HEK293 (cell line): ENCODE results near the gene ZNF503.

Source experiments
- FEZF1 ChIP-seq: fragments of 450-650 bp; formaldehyde crosslinking; IDR thresholded peaks from 2 replicates; pipeline ENCODE4 v1.5.1; 2016; ENCODE audit warnings: missing biosample characterization, missing genetic modification characterization
- MZF1 ChIP-seq: fragments of 450-650 bp; formaldehyde crosslinking; IDR thresholded peaks from 2 replicates; pipeline ENCODE4 v1.5.1; 2017; ENCODE audit warnings: missing biosample characterization, missing genetic modification characterization, borderline replicate concordance
- ZBTB21 ChIP-seq: fragments of 450-650 bp; formaldehyde crosslinking; IDR thresholded peaks from 2 replicates; pipeline ENCODE4 v1.5.1; 2017; ENCODE audit warnings: missing biosample characterization, missing genetic modification characterization
- ZFP3 ChIP-seq: fragments of 450-650 bp; formaldehyde crosslinking; IDR thresholded peaks from 2 replicates; pipeline ENCODE4 v1.5.1; 2016; ENCODE audit warnings: low read depth, missing biosample characterization, missing genetic modification characterization
- ZFP69B ChIP-seq: fragments of 450-650 bp; formaldehyde crosslinking; IDR thresholded peaks from 2 replicates; pipeline ENCODE4 v1.5.1; 2016; ENCODE audit warnings: missing biosample characterization, missing genetic modification characterization
- ZNF132 ChIP-seq: fragments of 450-650 bp; formaldehyde crosslinking; IDR thresholded peaks from 2 replicates; pipeline ENCODE4 v1.5.1; 2017; ENCODE audit warnings: missing biosample characterization, missing genetic modification characterization, borderline replicate concordance
- ZNF175 ChIP-seq: fragments of 450-650 bp; formaldehyde crosslinking; IDR thresholded peaks from 2 replicates; pipeline ENCODE4 v1.5.1; 2016; ENCODE audit warnings: missing biosample characterization, missing genetic modification characterization
- ZNF211 ChIP-seq: fragments of 450-650 bp; formaldehyde crosslinking; IDR thresholded peaks from 2 replicates; pipeline ENCODE4 v1.5.1; 2016; ENCODE audit warnings: low read depth, missing biosample characterization, missing genetic modification characterization
- ZNF266 ChIP-seq: fragments of 450-650 bp; formaldehyde crosslinking; IDR thresholded peaks from 2 replicates; pipeline ENCODE4 v1.5.1; 2016; ENCODE audit warnings: missing biosample characterization, missing genetic modification characterization, low read depth
- ZNF311 ChIP-seq: fragments of 450-650 bp; formaldehyde crosslinking; IDR thresholded peaks from 2 replicates; pipeline ENCODE4 v1.5.1; 2017; ENCODE audit warnings: missing biosample characterization, missing genetic modification characterization, borderline replicate concordance
- ZNF341 ChIP-seq: fragments of 450-650 bp; formaldehyde crosslinking; IDR thresholded peaks from 2 replicates; pipeline ENCODE4; 2016; ENCODE audit warnings: low read depth, missing biosample characterization, missing genetic modification characterization
- ZNF585B ChIP-seq: fragments of 450-650 bp; formaldehyde crosslinking; IDR thresholded peaks from 2 replicates; pipeline ENCODE4 v1.5.1; 2016; ENCODE audit warnings: missing biosample characterization, missing genetic modification characterization
- ZNF621 ChIP-seq: fragments of 450-650 bp; formaldehyde crosslinking; IDR thresholded peaks from 2 replicates; pipeline ENCODE4 v1.5.1; 2017; ENCODE audit warnings: missing biosample characterization, missing genetic modification characterization
- ZNF837 ChIP-seq: fragments of 450-650 bp; formaldehyde crosslinking; IDR thresholded peaks from 2 replicates; pipeline ENCODE4 v1.5.1; 2016; ENCODE audit warnings: missing biosample characterization, missing genetic modification characterization
- ZSCAN16 ChIP-seq: fragments of 450-650 bp; formaldehyde crosslinking; IDR thresholded peaks from 2 replicates; pipeline ENCODE4 v1.5.1; 2016; ENCODE audit warnings: missing biosample characterization, missing genetic modification characterization
- TF ChIP-seq, protein P1 (sequence below): fragments of 450-650 bp; formaldehyde crosslinking; IDR thresholded peaks from 2 replicates; pipeline ENCODE4 v1.5.1; 2017; ENCODE audit warnings: missing biosample characterization, missing genetic modification characterization
- TF ChIP-seq, protein P2 (sequence below): fragments of 450-650 bp; formaldehyde crosslinking; IDR thresholded peaks from 2 replicates; pipeline ENCODE4 v1.5.1; 2016; ENCODE audit warnings: missing biosample characterization, missing genetic modification characterization
- TF ChIP-seq, protein P3 (sequence below): fragments of 450-650 bp; formaldehyde crosslinking; IDR thresholded peaks from 2 replicates; pipeline ENCODE4 v1.5.1; 2016; ENCODE audit warnings: missing biosample characterization, missing genetic modification characterization
- TF ChIP-seq, protein P4 (sequence below): fragments of 450-650 bp; formaldehyde crosslinking; IDR thresholded peaks from 2 replicates; pipeline ENCODE4 v1.5.1; 2016; ENCODE audit warnings: missing biosample characterization, missing genetic modification characterization
- TF ChIP-seq, protein P5 (sequence below): fragments of 450-650 bp; formaldehyde crosslinking; IDR thresholded peaks from 2 replicates; pipeline ENCODE4 v1.5.1; 2016; ENCODE audit warnings: missing biosample characterization, missing genetic modification characterization
- TF ChIP-seq, protein P6 (sequence below): fragments of 450-650 bp; formaldehyde crosslinking; conservative IDR thresholded peaks from 2 replicates; pipeline ENCODE4 v1.5.1; 2016; ENCODE audit warnings: low read depth, missing biosample characterization, missing genetic modification characterization
- TF ChIP-seq, protein P7 (sequence below): fragments of 450-650 bp; formaldehyde crosslinking; IDR thresholded peaks from 2 replicates; pipeline ENCODE4 v1.5.1; 2016; ENCODE audit warnings: missing biosample characterization, missing genetic modification characterization

ZNF503 gene

DNA sequence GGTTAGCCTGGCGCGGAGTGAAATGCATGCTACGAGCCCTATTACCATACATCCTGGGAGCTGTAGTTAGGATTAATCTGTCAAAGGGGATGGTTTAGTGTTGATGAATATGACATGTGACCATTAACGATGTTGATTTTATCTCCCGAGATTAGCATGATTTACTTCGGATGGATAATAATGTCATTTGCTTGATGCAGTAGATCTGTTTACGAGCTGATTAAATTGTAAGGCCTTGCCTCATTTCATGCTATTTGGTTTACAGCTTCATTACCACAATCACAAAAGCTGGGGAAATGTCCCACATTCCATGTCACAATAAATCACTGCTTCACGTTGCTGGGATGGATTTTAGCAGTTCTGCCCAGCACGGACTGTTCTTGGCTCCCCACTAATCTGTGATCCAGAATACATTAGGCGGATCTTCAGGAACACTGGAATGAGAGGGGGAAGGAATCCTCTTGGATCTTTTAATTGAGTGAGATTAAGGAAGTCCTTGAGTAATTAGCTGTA is 22.3 kb downstream of the ZNF503 start (continued):
- peak; percentile 94 for TF ChIP-seq MZF1 (tag by site-specific recombination)
- peak; percentile 65 for TF ChIP-seq ZNF341 (tag by site-specific recombination)
- peak; percentile 100 for TF ChIP-seq FEZF1 (tag by site-specific recombination)
- no peak for TF ChIP-seq ZNF175 (tag by site-specific recombination)
- TF ChIP-seq, protein P1, sequence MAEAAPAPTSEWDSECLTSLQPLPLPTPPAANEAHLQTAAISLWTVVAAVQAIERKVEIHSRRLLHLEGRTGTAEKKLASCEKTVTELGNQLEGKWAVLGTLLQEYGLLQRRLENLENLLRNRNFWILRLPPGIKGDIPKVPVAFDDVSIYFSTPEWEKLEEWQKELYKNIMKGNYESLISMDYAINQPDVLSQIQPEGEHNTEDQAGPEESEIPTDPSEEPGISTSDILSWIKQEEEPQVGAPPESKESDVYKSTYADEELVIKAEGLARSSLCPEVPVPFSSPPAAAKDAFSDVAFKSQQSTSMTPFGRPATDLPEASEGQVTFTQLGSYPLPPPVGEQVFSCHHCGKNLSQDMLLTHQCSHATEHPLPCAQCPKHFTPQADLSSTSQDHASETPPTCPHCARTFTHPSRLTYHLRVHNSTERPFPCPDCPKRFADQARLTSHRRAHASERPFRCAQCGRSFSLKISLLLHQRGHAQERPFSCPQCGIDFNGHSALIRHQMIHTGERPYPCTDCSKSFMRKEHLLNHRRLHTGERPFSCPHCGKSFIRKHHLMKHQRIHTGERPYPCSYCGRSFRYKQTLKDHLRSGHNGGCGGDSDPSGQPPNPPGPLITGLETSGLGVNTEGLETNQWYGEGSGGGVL (tag by site-specific recombination): peak; percentile 83
- no peak for TF ChIP-seq ZNF837 (tag by site-specific recombination)
- no peak for TF ChIP-seq ZNF211 (tag by site-specific recombination)
- peak; percentile 82; the same call in 1 of the 2 replicates for TF ChIP-seq ZBTB21 (tag by site-specific recombination)
- TF ChIP-seq, protein P2, sequence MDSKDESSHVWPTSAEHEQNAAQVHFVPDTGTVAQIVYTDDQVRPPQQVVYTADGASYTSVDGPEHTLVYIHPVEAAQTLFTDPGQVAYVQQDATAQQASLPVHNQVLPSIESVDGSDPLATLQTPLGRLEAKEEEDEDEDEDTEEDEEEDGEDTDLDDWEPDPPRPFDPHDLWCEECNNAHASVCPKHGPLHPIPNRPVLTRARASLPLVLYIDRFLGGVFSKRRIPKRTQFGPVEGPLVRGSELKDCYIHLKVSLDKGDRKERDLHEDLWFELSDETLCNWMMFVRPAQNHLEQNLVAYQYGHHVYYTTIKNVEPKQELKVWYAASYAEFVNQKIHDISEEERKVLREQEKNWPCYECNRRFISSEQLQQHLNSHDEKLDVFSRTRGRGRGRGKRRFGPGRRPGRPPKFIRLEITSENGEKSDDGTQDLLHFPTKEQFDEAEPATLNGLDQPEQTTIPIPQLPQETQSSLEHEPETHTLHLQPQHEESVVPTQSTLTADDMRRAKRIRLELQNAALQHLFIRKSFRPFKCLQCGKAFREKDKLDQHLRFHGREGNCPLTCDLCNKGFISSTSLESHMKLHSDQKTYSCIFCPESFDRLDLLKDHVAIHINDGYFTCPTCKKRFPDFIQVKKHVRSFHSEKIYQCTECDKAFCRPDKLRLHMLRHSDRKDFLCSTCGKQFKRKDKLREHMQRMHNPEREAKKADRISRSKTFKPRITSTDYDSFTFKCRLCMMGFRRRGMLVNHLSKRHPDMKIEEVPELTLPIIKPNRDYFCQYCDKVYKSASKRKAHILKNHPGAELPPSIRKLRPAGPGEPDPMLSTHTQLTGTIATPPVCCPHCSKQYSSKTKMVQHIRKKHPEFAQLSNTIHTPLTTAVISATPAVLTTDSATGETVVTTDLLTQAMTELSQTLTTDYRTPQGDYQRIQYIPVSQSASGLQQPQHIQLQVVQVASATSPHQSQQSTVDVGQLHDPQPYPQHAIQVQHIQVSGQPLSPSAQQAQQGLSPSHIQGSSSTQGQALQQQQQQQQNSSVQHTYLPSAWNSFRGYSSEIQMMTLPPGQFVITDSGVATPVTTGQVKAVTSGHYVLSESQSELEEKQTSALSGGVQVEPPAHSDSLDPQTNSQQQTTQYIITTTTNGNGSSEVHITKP (tag by site-specific recombination): peak; percentile 41; the same call in 1 of the 2 replicates
- TF ChIP-seq, protein P3, sequence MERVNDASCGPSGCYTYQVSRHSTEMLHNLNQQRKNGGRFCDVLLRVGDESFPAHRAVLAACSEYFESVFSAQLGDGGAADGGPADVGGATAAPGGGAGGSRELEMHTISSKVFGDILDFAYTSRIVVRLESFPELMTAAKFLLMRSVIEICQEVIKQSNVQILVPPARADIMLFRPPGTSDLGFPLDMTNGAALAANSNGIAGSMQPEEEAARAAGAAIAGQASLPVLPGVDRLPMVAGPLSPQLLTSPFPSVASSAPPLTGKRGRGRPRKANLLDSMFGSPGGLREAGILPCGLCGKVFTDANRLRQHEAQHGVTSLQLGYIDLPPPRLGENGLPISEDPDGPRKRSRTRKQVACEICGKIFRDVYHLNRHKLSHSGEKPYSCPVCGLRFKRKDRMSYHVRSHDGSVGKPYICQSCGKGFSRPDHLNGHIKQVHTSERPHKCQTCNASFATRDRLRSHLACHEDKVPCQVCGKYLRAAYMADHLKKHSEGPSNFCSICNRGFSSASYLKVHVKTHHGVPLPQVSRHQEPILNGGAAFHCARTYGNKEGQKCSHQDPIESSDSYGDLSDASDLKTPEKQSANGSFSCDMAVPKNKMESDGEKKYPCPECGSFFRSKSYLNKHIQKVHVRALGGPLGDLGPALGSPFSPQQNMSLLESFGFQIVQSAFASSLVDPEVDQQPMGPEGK (tag by site-specific recombination): peak; percentile 94
- no peak for TF ChIP-seq ZNF132
- TF ChIP-seq ZSCAN16 (tag by site-specific recombination): no peak; the same call in none of the 2 replicates
- TF ChIP-seq ZFP69B (tag by site-specific recombination): peak; percentile 93
- TF ChIP-seq, protein P4, sequence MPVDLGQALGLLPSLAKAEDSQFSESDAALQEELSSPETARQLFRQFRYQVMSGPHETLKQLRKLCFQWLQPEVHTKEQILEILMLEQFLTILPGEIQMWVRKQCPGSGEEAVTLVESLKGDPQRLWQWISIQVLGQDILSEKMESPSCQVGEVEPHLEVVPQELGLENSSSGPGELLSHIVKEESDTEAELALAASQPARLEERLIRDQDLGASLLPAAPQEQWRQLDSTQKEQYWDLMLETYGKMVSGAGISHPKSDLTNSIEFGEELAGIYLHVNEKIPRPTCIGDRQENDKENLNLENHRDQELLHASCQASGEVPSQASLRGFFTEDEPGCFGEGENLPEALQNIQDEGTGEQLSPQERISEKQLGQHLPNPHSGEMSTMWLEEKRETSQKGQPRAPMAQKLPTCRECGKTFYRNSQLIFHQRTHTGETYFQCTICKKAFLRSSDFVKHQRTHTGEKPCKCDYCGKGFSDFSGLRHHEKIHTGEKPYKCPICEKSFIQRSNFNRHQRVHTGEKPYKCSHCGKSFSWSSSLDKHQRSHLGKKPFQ (tag by site-specific recombination): peak; percentile 95
- TF ChIP-seq ZFP3 (tag by site-specific recombination): no peak
- no peak for TF ChIP-seq ZNF311
- peak; percentile 96 for TF ChIP-seq ZNF621 (tag by site-specific recombination)
- TF ChIP-seq, protein P5, sequence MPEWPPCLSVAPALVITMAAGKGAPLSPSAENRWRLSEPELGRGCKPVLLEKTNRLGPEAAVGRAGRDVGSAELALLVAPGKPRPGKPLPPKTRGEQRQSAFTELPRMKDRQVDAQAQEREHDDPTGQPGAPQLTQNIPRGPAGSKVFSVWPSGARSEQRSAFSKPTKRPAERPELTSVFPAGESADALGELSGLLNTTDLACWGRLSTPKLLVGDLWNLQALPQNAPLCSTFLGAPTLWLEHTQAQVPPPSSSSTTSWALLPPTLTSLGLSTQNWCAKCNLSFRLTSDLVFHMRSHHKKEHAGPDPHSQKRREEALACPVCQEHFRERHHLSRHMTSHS (tag by site-specific recombination): peak; percentile 100
- TF ChIP-seq ZNF585B (tag by site-specific recombination): no peak
- TF ChIP-seq, protein P6, sequence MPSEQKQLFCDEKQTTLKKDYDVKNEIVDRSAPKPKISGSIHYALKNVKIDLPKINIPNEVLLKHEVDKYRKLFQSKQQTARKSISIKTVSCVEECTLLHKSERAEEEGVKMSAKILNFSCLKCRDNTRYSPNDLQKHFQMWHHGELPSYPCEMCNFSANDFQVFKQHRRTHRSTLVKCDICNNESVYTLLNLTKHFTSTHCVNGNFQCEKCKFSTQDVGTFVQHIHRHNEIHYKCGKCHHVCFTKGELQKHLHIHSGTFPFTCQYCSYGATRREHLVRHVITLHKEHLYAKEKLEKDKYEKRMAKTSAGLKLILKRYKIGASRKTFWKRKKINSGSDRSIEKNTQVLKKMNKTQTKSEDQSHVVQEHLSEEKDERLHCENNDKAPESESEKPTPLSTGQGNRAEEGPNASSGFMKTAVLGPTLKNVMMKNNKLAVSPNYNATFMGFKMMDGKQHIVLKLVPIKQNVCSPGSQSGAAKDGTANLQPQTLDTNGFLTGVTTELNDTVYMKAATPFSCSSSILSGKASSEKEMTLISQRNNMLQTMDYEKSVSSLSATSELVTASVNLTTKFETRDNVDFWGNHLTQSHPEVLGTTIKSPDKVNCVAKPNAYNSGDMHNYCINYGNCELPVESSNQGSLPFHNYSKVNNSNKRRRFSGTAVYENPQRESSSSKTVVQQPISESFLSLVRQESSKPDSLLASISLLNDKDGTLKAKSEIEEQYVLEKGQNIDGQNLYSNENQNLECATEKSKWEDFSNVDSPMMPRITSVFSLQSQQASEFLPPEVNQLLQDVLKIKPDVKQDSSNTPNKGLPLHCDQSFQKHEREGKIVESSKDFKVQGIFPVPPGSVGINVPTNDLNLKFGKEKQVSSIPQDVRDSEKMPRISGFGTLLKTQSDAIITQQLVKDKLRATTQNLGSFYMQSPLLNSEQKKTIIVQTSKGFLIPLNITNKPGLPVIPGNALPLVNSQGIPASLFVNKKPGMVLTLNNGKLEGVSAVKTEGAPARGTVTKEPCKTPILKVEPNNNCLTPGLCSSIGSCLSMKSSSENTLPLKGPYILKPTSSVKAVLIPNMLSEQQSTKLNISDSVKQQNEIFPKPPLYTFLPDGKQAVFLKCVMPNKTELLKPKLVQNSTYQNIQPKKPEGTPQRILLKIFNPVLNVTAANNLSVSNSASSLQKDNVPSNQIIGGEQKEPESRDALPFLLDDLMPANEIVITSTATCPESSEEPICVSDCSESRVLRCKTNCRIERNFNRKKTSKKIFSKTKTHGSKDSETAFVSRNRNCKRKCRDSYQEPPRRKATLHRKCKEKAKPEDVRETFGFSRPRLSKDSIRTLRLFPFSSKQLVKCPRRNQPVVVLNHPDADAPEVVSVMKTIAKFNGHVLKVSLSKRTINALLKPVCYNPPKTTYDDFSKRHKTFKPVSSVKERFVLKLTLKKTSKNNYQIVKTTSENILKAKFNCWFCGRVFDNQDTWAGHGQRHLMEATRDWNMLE (tag by site-specific recombination): peak; percentile 70
- TF ChIP-seq, protein P7, sequence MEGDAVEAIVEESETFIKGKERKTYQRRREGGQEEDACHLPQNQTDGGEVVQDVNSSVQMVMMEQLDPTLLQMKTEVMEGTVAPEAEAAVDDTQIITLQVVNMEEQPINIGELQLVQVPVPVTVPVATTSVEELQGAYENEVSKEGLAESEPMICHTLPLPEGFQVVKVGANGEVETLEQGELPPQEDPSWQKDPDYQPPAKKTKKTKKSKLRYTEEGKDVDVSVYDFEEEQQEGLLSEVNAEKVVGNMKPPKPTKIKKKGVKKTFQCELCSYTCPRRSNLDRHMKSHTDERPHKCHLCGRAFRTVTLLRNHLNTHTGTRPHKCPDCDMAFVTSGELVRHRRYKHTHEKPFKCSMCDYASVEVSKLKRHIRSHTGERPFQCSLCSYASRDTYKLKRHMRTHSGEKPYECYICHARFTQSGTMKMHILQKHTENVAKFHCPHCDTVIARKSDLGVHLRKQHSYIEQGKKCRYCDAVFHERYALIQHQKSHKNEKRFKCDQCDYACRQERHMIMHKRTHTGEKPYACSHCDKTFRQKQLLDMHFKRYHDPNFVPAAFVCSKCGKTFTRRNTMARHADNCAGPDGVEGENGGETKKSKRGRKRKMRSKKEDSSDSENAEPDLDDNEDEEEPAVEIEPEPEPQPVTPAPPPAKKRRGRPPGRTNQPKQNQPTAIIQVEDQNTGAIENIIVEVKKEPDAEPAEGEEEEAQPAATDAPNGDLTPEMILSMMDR: no peak
- TF ChIP-seq ZNF266 (tag by site-specific recombination): peak; percentile 80; the same call in 1 of the 2 replicates
